SK-N-MC (cell line): ENCODE data around the gene FILIP1L.

ENCODE experiments used
- EZH2 ChIP-seq: fragments of 200-600 bp; sonication (generic); IDR thresholded peaks from one replicate; pipeline ENCODE4 v1.6.1; 2017; ENCODE audit warnings: antibody characterized with exemption
- POLR2AphosphoS5 ChIP-seq: IDR thresholded peaks from 2 replicates; pipeline ENCODE4 v1.6.1; 2012; ENCODE audit warnings: mild to moderate bottlenecking, low read depth, low read length, borderline replicate concordance

- TF ChIP-seq EZH2 = no peak
- TF ChIP-seq POLR2AphosphoS5 = no peak
These were observed 147.5 kb downstream of the FILIP1L start for GRCh38 chr3:99966662-99967416.
